Esophagus squamous epithelium (tissue), 5 donors: ENCODE data around the gene HUNK. TPM values are rescaled to one million over a fixed set of nuclear protein-coding genes. Genes with fewer than 3 reads are reported as not detected.
"Not testable (repeated sequence)": the region's sequence is repeated elsewhere in the genome, so short reads cannot be mapped to it uniquely, and the experiment has no call there.

Experiments used
- DNase-seq: peaks from one replicate; lab custom pipeline; 2025; lab: John Stamatoyannopoulos, UW
- H3K27ac ChIP-seq, 4 donors: fragments of 200-600 bp; sonication (generic); one replicate each; pipeline ENCODE4 v1.5.1; 2016 to 2019; ENCODE audit warnings: mild to moderate bottlenecking in 1 of 4
- H3K27me3 ChIP-seq, 4 donors: fragments of 200-600 bp; sonication (generic); 1 replicate in 3 of 4; 2 replicates in 1 of 4; pipeline versions ENCODE4 v1.5.1 to v1.6.0; 2017 to 2021; ENCODE audit warnings: antibody characterized with exemption in 1 of 4
- H3K36me3 ChIP-seq, 3 donors: fragments of 200-600 bp; sonication (generic); one replicate each; pipeline ENCODE4 v1.5.1; 2016 to 2019
- H3K4me1 ChIP-seq, 3 donors: fragments of 200-600 bp; sonication (generic); one replicate each; pipeline ENCODE4 v1.5.1; 2017 to 2019
- H3K4me3 ChIP-seq, 4 donors: fragments of 200-600 bp; sonication (generic); 1 replicate in 3 of 4; 2 replicates in 1 of 4; pipeline ENCODE4 v1.5.1; 2016 to 2019; ENCODE audit warnings: mild to moderate bottlenecking in 2 of 4, moderate library complexity in 1 of 4
- H3K9me3 ChIP-seq, 3 donors: fragments of 200-600 bp; sonication (generic); one replicate each; pipeline ENCODE4 v1.5.1; 2016 to 2019
- CTCF ChIP-seq, 6 experiments: fragments of 450-650 bp in 4 of 6; fragments of 200-600 bp in 2 of 6; sonication (generic) in 2 of 6; IDR thresholded peaks; one replicate each; pipeline ENCODE4 v1.5.1; 2016 to 2019; ENCODE audit warnings: antibody characterized with exemption in 6 of 6, mild to moderate bottlenecking in 4 of 6, moderate library complexity in 4 of 6
- POLR2A ChIP-seq, 4 donors: fragments of 450-650 bp; IDR thresholded peaks; one replicate each; pipeline ENCODE4 v1.6.1; 2017; ENCODE audit warnings: antibody characterized with exemption in 4 of 4, mild to moderate bottlenecking in 4 of 4, moderate library complexity in 3 of 4
- WGBS, 2 donors: methylation state at CpG; one replicate each; pipeline ENCODE4 v1.1.5; 2018; 5-methylcytosine and 5-hydroxymethylcytosine counted together
- intact Hi-C: fragments of 100-400 bp; cut with DNase I; formaldehyde crosslinking; loops from one replicate; pipeline ENCODE4 v1.15.0; 2022
- total RNA-seq, 4 donors: library from RNA; depleted of rRNA; stranded (reverse); fragments of >200 nt; gene quantifications; one replicate each; pipeline ENCODE4 v1.1.0, GENCODE V29; 2016
- donor health status: DM: yes; HTN: yes; CAD: no.

HUNK gene
- total RNA-seq, 4 donors from 2014 or later = under 0.01 to 2.8 (median 0.42) TPM

- Histone ChIP-seq H3K36me3 (no peaks in the 10 kb centered on the region), H3K4me1 (no peaks in the 10 kb centered on the region), H3K27me3 (peaks cover 0 to 10% (median 0%) of the 10 kb centered on the region in 4 donors), H3K27ac (no peak overlapping the region), H3K4me3 (no peak overlapping the region), H3K9me3 (no peaks in the 10 kb centered on the region)
- 68 to 79% methylated on average over 2 of the region's 2 CpGs for WGBS, 2 donors
- intact Hi-C loops = no loop called here
- TF ChIP-seq POLR2A (IDR thresholded peaks at IDR 0.05) (no peak), CTCF (IDR thresholded peaks at IDR 0.05) (no peak)
- DNase-seq = no peak
Measured at GRCh38 chr21:32035617-32036016, 162.8 kb downstream of the HUNK start.

- TF ChIP-seq CTCF (IDR thresholded peaks at IDR 0.05) (no peak), POLR2A (IDR thresholded peaks at IDR 0.05) (no peak)
- Histone ChIP-seq H3K4me1 (no peaks in the 10 kb centered on the region), H3K27ac (no peak overlapping the region), H3K4me3 (no peak overlapping the region), H3K9me3 (no peaks in the 10 kb centered on the region), H3K36me3 (no peaks in the 10 kb centered on the region), H3K27me3 (peaks cover 0 to 10% (median 0%) of the 10 kb centered on the region in 4 donors)
- DNase-seq = no peak
- 65 to 80% methylated on average over 2 of the region's 2 CpGs for WGBS, 2 donors
- intact Hi-C loops = no loop called here
Measured at GRCh38 chr21:32036756-32037155, 163.9 kb downstream of the HUNK start.

GRCh38 chr21:32038751-32039150, 165.9 kb downstream of the HUNK start:
- intact Hi-C loops, DNase-seq: not testable (repeated sequence)
- 74 to 83% methylated on average over 4 of the region's 4 CpGs for WGBS, 2 donors

GRCh38 chr21:32043458-32043857, 170.6 kb downstream of the HUNK start:
- WGBS, 2 donors = 91 to 93% methylated on average over 10 of the region's 10 CpGs
- intact Hi-C loops = no loop called here

More at GRCh38 chr21:32038751-32039150, 165.9 kb downstream of the HUNK start:
- H3K4me1 ChIP-seq, H3K9me3 ChIP-seq, H3K27ac ChIP-seq, H3K27me3 ChIP-seq, H3K4me3 ChIP-seq, H3K36me3 ChIP-seq: not testable (repeated sequence)

GRCh38 chr21:32044205-32045180, 171.7 kb downstream of the HUNK start:
- H3K4me3 ChIP-seq = no peak overlapping the region
- no peak overlapping the region for H3K27ac ChIP-seq
- intact Hi-C loops = no loop called here
- WGBS, 2 donors = 70 to 78% methylated on average over 10 to 11 of the region's 25 CpGs
- DNase-seq = no peak
- H3K9me3 ChIP-seq = no peaks in the 10 kb centered on the region
- H3K36me3 ChIP-seq = no peaks in the 10 kb centered on the region
- no peaks in the 10 kb centered on the region for H3K27me3 ChIP-seq
- no peaks in the 10 kb centered on the region for H3K4me1 ChIP-seq
- no peak for TF ChIP-seq CTCF (IDR thresholded peaks at IDR 0.05)
- TF ChIP-seq POLR2A (IDR thresholded peaks at IDR 0.05) = no peak

More at GRCh38 chr21:32043458-32043857, 170.6 kb downstream of the HUNK start:
- no peak for TF ChIP-seq POLR2A (IDR thresholded peaks at IDR 0.05)
- Histone ChIP-seq H3K9me3 (no peaks in the 10 kb centered on the region), H3K27me3 (no peaks in the 10 kb centered on the region), H3K4me3 (no peak overlapping the region), H3K27ac (no peak overlapping the region), H3K36me3 (no peaks in the 10 kb centered on the region), H3K4me1 (no peaks in the 10 kb centered on the region)
- DNase-seq = no peak

- 64 to 68% methylated on average over 5 of the region's 5 CpGs for WGBS, 2 donors
- no peak for DNase-seq
- no peaks in the 10 kb centered on the region for H3K27me3 ChIP-seq
- H3K36me3 ChIP-seq = no peaks in the 10 kb centered on the region
- TF ChIP-seq CTCF (IDR thresholded peaks at IDR 0.05) (no peak), POLR2A (IDR thresholded peaks at IDR 0.05) (no peak)
- H3K9me3 ChIP-seq = peaks cover 0 to under 1% (median 0%) of the 10 kb centered on the region in 3 donors
- H3K27ac ChIP-seq = no peak overlapping the region
- no peaks in the 10 kb centered on the region for H3K4me1 ChIP-seq
- H3K4me3 ChIP-seq = no peak overlapping the region
- intact Hi-C loops = no loop called here
Measured at GRCh38 chr21:32046191-32046590, 173.4 kb downstream of the HUNK start.
